ENCODE results near the gene GFOD1. TPM values are rescaled to one million over a fixed set of nuclear protein-coding genes. Genes with fewer than 3 reads are reported as not detected.

Gene GFOD1
- polyA plus RNA-seq, 1 of the 3 experiments (the other 2 are of a cell fraction), result 1.6 TPM

DNA sequence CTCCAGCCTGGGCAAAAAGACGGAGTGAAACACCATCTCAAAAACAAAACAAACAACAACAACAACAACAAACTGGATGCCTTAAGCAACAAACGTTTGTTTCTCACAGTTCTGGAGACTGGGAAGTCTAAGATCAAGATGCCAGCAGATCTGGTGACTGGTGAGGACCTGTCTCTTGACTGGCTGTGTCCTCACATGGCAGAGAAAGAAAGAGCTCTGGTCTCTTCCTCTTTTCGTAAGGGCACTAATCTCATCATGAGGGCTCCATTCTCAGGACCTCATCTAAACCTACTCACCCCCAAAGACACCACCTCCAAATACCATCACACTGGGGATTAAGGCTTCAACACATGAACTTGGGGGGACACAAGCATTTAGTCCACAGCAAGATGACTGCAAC lies 13.5 kb upstream of the GFOD1 start:
- Histone ChIP-seq H3K4me1 (ENCODE audit: control insufficient read depth in 1 of 2, insufficient read depth in 2 of 2, low read depth in 1 of 2, low read length in 1 of 2) (no peaks in the 10 kb centered on the region), H3K9me3 (no peaks in the 10 kb centered on the region), H3K36me3 (replicated peaks in 1 of 2; ENCODE audit: control insufficient read depth in 1 of 2, insufficient read depth in 2 of 2, low read length in 1 of 2) (no peaks in the 10 kb centered on the region), H3K79me2 (ENCODE audit: insufficient read depth) (no peaks in the 10 kb centered on the region), H3F3A (replicated peaks; ENCODE audit: insufficient read depth) (no peaks in the 10 kb centered on the region), H3K27me3 (ENCODE audit: insufficient read depth) (no peaks in the 10 kb centered on the region), H3K9me2 (no peaks in the 10 kb centered on the region), H3K9ac (no peak overlapping the region), H4K20me1 (ENCODE audit: insufficient read depth) (no peaks in the 10 kb centered on the region), H3K4me2 (no peak overlapping the region), H3K4me3 (ENCODE audit: low read depth in 2 of 2, low read length in 1 of 2) (no peak overlapping the region), H3K27ac (ENCODE audit: low read depth in 2 of 2, low read length in 1 of 2) (no peak overlapping the region), H2AFZ (ENCODE audit: low read depth) (no peak overlapping the region)
- 74% methylated on average over 3 of the region's 3 CpGs for WGBS (ENCODE audit: low lambda C conversion rate)
- ChIA-PET POLR2A (no interaction called here), CTCF (no interaction called here)
- DNase-seq, result no peak
- TF ChIP-seq GATA2 (CRISPR knock-in tag; IDR thresholded peaks at IDR 0.05) (no peak), RXRA (IDR thresholded peaks at IDR 0.05; ENCODE audit: borderline replicate concordance, low read depth) (no peak), NRF1 (IDR thresholded peaks at IDR 0.05; ENCODE audit: low read depth, low read length) (no peak), CHD2 (IDR thresholded peaks at IDR 0.05; ENCODE audit: low read length, partially characterized antibody) (no peak), NFIC (IDR thresholded peaks at IDR 0.05; ENCODE audit: borderline replicate concordance) (no peak), RFX5 (IDR thresholded peaks at IDR 0.05; ENCODE audit: low read length) (no peak), RAD21 (IDR thresholded peaks at IDR 0.05; ENCODE audit: low read length) (no peak), TAF1 (IDR thresholded peaks at IDR 0.05; ENCODE audit: borderline replicate concordance, low read depth, low read length) (no peak), POLR2AphosphoS5 (IDR thresholded peaks at IDR 0.05; ENCODE audit: low read depth, low read length) (no peak), FOXJ3 (CRISPR knock-in tag; IDR thresholded peaks at IDR 0.05) (no peak), FOSL2 (IDR thresholded peaks at IDR 0.05; ENCODE audit: borderline replicate concordance, low read depth) (no peak), RCOR1 (IDR thresholded peaks at IDR 0.05; ENCODE audit: low read length) (no peak), YY1 (IDR thresholded peaks at IDR 0.05; ENCODE audit: low read depth) (no peak), ELF1 (IDR thresholded peaks at IDR 0.05) (no peak)
- TF ChIP-seq, protein P1, sequence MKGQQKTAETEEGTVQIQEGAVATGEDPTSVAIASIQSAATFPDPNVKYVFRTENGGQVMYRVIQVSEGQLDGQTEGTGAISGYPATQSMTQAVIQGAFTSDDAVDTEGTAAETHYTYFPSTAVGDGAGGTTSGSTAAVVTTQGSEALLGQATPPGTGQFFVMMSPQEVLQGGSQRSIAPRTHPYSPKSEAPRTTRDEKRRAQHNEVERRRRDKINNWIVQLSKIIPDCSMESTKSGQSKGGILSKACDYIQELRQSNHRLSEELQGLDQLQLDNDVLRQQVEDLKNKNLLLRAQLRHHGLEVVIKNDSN (IDR thresholded peaks at IDR 0.05; ENCODE audit: borderline replicate concordance, low read depth), result no peak
- TF ChIP-seq, protein P2, sequence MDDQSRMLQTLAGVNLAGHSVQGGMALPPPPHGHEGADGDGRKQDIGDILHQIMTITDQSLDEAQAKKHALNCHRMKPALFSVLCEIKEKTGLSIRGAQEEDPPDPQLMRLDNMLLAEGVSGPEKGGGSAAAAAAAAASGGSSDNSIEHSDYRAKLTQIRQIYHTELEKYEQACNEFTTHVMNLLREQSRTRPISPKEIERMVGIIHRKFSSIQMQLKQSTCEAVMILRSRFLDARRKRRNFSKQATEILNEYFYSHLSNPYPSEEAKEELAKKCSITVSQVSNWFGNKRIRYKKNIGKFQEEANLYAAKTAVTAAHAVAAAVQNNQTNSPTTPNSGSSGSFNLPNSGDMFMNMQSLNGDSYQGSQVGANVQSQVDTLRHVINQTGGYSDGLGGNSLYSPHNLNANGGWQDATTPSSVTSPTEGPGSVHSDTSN (IDR thresholded peaks at IDR 0.05), result no peak
- TF ChIP-seq, protein P3, sequence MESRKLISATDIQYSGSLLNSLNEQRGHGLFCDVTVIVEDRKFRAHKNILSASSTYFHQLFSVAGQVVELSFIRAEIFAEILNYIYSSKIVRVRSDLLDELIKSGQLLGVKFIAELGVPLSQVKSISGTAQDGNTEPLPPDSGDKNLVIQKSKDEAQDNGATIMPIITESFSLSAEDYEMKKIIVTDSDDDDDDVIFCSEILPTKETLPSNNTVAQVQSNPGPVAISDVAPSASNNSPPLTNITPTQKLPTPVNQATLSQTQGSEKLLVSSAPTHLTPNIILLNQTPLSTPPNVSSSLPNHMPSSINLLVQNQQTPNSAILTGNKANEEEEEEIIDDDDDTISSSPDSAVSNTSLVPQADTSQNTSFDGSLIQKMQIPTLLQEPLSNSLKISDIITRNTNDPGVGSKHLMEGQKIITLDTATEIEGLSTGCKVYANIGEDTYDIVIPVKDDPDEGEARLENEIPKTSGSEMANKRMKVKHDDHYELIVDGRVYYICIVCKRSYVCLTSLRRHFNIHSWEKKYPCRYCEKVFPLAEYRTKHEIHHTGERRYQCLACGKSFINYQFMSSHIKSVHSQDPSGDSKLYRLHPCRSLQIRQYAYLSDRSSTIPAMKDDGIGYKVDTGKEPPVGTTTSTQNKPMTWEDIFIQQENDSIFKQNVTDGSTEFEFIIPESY (IDR thresholded peaks at IDR 0.05; ENCODE audit: borderline replicate concordance, low read depth), result no peak
- TF ChIP-seq, protein P4, sequence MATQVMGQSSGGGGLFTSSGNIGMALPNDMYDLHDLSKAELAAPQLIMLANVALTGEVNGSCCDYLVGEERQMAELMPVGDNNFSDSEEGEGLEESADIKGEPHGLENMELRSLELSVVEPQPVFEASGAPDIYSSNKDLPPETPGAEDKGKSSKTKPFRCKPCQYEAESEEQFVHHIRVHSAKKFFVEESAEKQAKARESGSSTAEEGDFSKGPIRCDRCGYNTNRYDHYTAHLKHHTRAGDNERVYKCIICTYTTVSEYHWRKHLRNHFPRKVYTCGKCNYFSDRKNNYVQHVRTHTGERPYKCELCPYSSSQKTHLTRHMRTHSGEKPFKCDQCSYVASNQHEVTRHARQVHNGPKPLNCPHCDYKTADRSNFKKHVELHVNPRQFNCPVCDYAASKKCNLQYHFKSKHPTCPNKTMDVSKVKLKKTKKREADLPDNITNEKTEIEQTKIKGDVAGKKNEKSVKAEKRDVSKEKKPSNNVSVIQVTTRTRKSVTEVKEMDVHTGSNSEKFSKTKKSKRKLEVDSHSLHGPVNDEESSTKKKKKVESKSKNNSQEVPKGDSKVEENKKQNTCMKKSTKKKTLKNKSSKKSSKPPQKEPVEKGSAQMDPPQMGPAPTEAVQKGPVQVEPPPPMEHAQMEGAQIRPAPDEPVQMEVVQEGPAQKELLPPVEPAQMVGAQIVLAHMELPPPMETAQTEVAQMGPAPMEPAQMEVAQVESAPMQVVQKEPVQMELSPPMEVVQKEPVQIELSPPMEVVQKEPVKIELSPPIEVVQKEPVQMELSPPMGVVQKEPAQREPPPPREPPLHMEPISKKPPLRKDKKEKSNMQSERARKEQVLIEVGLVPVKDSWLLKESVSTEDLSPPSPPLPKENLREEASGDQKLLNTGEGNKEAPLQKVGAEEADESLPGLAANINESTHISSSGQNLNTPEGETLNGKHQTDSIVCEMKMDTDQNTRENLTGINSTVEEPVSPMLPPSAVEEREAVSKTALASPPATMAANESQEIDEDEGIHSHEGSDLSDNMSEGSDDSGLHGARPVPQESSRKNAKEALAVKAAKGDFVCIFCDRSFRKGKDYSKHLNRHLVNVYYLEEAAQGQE (IDR thresholded peaks at IDR 0.05; ENCODE audit: low read depth, low read length), result no peak
